Liver (tissue), 9 donors: ENCODE results near the gene C1QTNF12. TPM values are rescaled to one million over a fixed set of nuclear protein-coding genes. Genes with fewer than 3 reads are reported as not detected.

ENCODE experiments used
- DNase-seq: peaks from one replicate; pipeline ENCODE4 v3.0.0-alpha.2; 2017; ENCODE audit warnings: low spot score
- H3K27ac ChIP-seq, 2 donors: one replicate each; pipeline ENCODE4 v1.7.0; 2013; ENCODE audit warnings: inconsistent platforms in 2 of 2, low read length in 2 of 2, control low read depth in 1 of 2, low read depth in 1 of 2, mild to moderate bottlenecking in 1 of 2
- H3K27me3 ChIP-seq, 4 donors: one replicate each; pipeline versions ENCODE4 v1.6.1 to v1.7.0; 2013; ENCODE audit warnings: low read length in 3 of 4, inconsistent platforms in 1 of 4, mild to moderate bottlenecking in 1 of 4, moderate library complexity in 1 of 4; ENCODE audit not compliant: control insufficient read depth in 4 of 4, insufficient read depth in 4 of 4
- H3K36me3 ChIP-seq, 4 donors: one replicate each; pipeline versions ENCODE4 v1.6.1 to v1.7.0; 2013; ENCODE audit warnings: low read length in 3 of 4, mild to moderate bottlenecking in 3 of 4, low read depth in 1 of 4, moderate library complexity in 1 of 4; ENCODE audit not compliant: control insufficient read depth in 4 of 4, insufficient read depth in 3 of 4
- H3K4me1 ChIP-seq, 4 donors: one replicate each; pipeline versions ENCODE4 v1.6.1 to v1.7.0; 2013; ENCODE audit warnings: low read length in 3 of 4, mild to moderate bottlenecking in 3 of 4, moderate library complexity in 1 of 4; ENCODE audit not compliant: control insufficient read depth in 4 of 4, insufficient read depth in 4 of 4
- H3K4me3 ChIP-seq, 3 donors: one replicate each; pipeline versions ENCODE4 v1.6.1 to v1.7.0; 2013; ENCODE audit warnings: low read length in 3 of 3, control low read depth in 1 of 3, low read depth in 1 of 3, mild to moderate bottlenecking in 1 of 3
- H3K9ac ChIP-seq, 2 donors: one replicate each; pipeline ENCODE4 v1.7.0; 2013; ENCODE audit warnings: low read length in 2 of 2, mild to moderate bottlenecking in 2 of 2, moderate library complexity in 2 of 2, control low read depth in 1 of 2, low read depth in 1 of 2
- H3K9me3 ChIP-seq, 4 donors: one replicate each; pipeline versions ENCODE4 v1.6.1 to v1.7.0; 2013; ENCODE audit warnings: low read length in 3 of 4; ENCODE audit not compliant: control insufficient read depth in 4 of 4
- CTCF ChIP-seq: fragments of 150-350 bp; IDR thresholded peaks from 2 replicates; pipeline ENCODE4 v1.5.1; 2017; ENCODE audit warnings: improper control_type of control experiment, low read depth, low read length; ENCODE audit not compliant: missing input control
- EGR1 ChIP-seq, 2 donors: IDR thresholded peaks; 2 replicates each; pipeline ENCODE4 v1.6.1; 2016 to 2018; ENCODE audit warnings: antibody characterized with exemption in 2 of 2, low read depth in 2 of 2
- FOXA1 ChIP-seq: IDR thresholded peaks from 2 replicates; pipeline ENCODE4 v1.6.1; 2016; ENCODE audit warnings: antibody characterized with exemption
- FOXA2 ChIP-seq: IDR thresholded peaks from 2 replicates; pipeline ENCODE4 v1.6.1; 2016; ENCODE audit warnings: antibody characterized with exemption
- GABPA ChIP-seq, 2 donors: IDR thresholded peaks in 1 of 2; conservative IDR thresholded peaks in 1 of 2; 2 replicates each; pipeline ENCODE4 v1.6.1; 2016; ENCODE audit warnings: antibody characterized with exemption in 2 of 2, mild to moderate bottlenecking in 1 of 2, moderate library complexity in 1 of 2
- HNF4A ChIP-seq, 2 donors: conservative IDR thresholded peaks; 2 replicates each; pipeline ENCODE4 v1.6.1; 2016; ENCODE audit warnings: antibody characterized with exemption in 2 of 2, mild to moderate bottlenecking in 2 of 2
- HNF4G ChIP-seq: IDR thresholded peaks from 2 replicates; pipeline ENCODE4 v1.6.1; 2016; ENCODE audit warnings: antibody characterized with exemption
- JUND ChIP-seq, 2 donors: IDR thresholded peaks; 2 replicates each; pipeline ENCODE4 v1.6.1; 2016; ENCODE audit warnings: antibody characterized with exemption in 2 of 2
- MAX ChIP-seq: IDR thresholded peaks from 2 replicates; pipeline ENCODE4 v1.6.1; 2016; ENCODE audit warnings: antibody characterized with exemption
- NR2F2 ChIP-seq: IDR thresholded peaks from 2 replicates; pipeline ENCODE4 v1.6.1; 2016; ENCODE audit warnings: antibody characterized with exemption
- RAD21 ChIP-seq, 2 donors: IDR thresholded peaks; 2 replicates each; pipeline ENCODE4 v1.6.1; 2016; ENCODE audit warnings: antibody characterized with exemption in 2 of 2, mild to moderate bottlenecking in 2 of 2
- RXRA ChIP-seq, 2 donors: IDR thresholded peaks; 2 replicates each; pipeline ENCODE4 v1.6.1; 2017 to 2018; ENCODE audit warnings: antibody characterized with exemption in 2 of 2, mild to moderate bottlenecking in 1 of 2
- SP1 ChIP-seq: IDR thresholded peaks from 2 replicates; pipeline ENCODE4 v1.6.1; 2018; ENCODE audit warnings: antibody characterized with exemption, mild to moderate bottlenecking
- TAF1 ChIP-seq: conservative IDR thresholded peaks from 2 replicates; pipeline ENCODE4 v1.6.1; 2016; ENCODE audit warnings: antibody characterized with exemption, mild to moderate bottlenecking
- YY1 ChIP-seq: IDR thresholded peaks from 2 replicates; pipeline ENCODE4 v1.6.1; 2016; ENCODE audit warnings: antibody characterized with exemption, mild to moderate bottlenecking
- WGBS: extraction: QIAGEN DNeasy Blood & Tissue Kit; methylation state at CpG from one replicate; pipeline ENCODE4 v1.1.7; 2013; 5-methylcytosine and 5-hydroxymethylcytosine counted together
- polyA plus RNA-seq, 2 donors: library from polyadenylated mRNA; stranded (reverse) in 1 of 2; unstranded in 1 of 2; fragments of 200-250 nt in 1 of 2; fragments of >200 nt in 1 of 2; fragmentation: Nextera tagmentation in 1 of 2; extraction: Ambion mirVana in 1 of 2; gene quantifications; one replicate each; pipeline versions ENCODE4 v1.2.1 to v1.2.3, GENCODE V29; 2013 to 2015
- total RNA-seq, 2 donors: library from RNA; depleted of rRNA; stranded (reverse); fragments of >200 nt; gene quantifications; one replicate each; pipeline ENCODE4 v1.2.3, GENCODE V29; 2014
- TF ChIP-seq, protein P1 (sequence below): IDR thresholded peaks from 2 replicates; pipeline ENCODE4 v1.6.1; 2016; ENCODE audit warnings: antibody characterized with exemption
- TF ChIP-seq, protein P2 (sequence below): IDR thresholded peaks from 2 replicates; pipeline ENCODE4 v1.6.1; 2016; ENCODE audit warnings: antibody characterized with exemption, mild to moderate bottlenecking
- TF ChIP-seq, protein P3 (sequence below): IDR thresholded peaks from 2 replicates; pipeline ENCODE4 v1.6.1; 2016; ENCODE audit warnings: antibody characterized with exemption
- donor health status: healthy.
- donor health status: healthy.
- donor health status: healthy.
- donor health status: healthy.
- donor health status: healthy.

C1QTNF12 gene
- total and polyA plus RNA-seq, 4 donors, result 0.39 to 0.40 TPM; not detected in 2

DNA sequence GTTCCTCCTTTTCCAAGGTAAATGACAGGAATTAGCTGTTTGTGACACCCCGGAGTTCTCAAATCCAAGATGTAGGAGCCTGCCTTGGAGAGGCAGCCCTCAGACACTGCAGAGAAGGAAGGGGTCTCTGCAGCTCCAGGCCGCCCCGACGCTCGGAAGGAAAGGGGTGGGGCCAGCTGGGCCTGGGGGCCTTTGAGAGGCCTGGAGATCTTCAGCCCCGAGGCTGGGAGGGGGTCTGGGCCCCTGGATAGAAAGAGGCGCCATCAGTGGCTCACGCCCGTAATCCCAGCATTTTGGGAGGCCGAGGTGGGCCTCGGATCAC lies 39.0 kb downstream of the C1QTNF12 start:
- Histone ChIP-seq H3K36me3 (no peaks in the 10 kb centered on the region), H3K4me1 (peaks cover 0 to 6% (median 1%) of the 10 kb centered on the region in 4 donors), H3K27me3 (peaks cover 0 to 8% (median 0%) of the 10 kb centered on the region in 4 donors), H3K4me3 (no peak overlapping the region), H3K9me3 (no peaks in the 10 kb centered on the region), H3K9ac (no peak overlapping the region), H3K27ac (no peak overlapping the region)
- DNase-seq, result no peak
- no peak for TF ChIP-seq NR2F2
- TF ChIP-seq, protein P1, sequence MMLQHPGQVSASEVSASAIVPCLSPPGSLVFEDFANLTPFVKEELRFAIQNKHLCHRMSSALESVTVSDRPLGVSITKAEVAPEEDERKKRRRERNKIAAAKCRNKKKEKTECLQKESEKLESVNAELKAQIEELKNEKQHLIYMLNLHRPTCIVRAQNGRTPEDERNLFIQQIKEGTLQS, result no peak
- no peak for TF ChIP-seq HNF4G
- no peak for TF ChIP-seq MAX
- no peak for TF ChIP-seq RAD21 (IDR thresholded peaks at IDR 0.05)
- TF ChIP-seq HNF4A (conservative IDR thresholded peaks at IDR 0.05), result no peak
- TF ChIP-seq EGR1 (IDR thresholded peaks at IDR 0.05; ENCODE audit: low read depth in 2 of 2), result no peak
- TF ChIP-seq YY1, result no peak
- TF ChIP-seq RXRA (IDR thresholded peaks at IDR 0.05), result no peak
- TF ChIP-seq, protein P2, sequence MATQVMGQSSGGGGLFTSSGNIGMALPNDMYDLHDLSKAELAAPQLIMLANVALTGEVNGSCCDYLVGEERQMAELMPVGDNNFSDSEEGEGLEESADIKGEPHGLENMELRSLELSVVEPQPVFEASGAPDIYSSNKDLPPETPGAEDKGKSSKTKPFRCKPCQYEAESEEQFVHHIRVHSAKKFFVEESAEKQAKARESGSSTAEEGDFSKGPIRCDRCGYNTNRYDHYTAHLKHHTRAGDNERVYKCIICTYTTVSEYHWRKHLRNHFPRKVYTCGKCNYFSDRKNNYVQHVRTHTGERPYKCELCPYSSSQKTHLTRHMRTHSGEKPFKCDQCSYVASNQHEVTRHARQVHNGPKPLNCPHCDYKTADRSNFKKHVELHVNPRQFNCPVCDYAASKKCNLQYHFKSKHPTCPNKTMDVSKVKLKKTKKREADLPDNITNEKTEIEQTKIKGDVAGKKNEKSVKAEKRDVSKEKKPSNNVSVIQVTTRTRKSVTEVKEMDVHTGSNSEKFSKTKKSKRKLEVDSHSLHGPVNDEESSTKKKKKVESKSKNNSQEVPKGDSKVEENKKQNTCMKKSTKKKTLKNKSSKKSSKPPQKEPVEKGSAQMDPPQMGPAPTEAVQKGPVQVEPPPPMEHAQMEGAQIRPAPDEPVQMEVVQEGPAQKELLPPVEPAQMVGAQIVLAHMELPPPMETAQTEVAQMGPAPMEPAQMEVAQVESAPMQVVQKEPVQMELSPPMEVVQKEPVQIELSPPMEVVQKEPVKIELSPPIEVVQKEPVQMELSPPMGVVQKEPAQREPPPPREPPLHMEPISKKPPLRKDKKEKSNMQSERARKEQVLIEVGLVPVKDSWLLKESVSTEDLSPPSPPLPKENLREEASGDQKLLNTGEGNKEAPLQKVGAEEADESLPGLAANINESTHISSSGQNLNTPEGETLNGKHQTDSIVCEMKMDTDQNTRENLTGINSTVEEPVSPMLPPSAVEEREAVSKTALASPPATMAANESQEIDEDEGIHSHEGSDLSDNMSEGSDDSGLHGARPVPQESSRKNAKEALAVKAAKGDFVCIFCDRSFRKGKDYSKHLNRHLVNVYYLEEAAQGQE, result no peak
- no peak for TF ChIP-seq JUND (IDR thresholded peaks at IDR 0.05)
- no peak for TF ChIP-seq TAF1
- TF ChIP-seq, protein P3, sequence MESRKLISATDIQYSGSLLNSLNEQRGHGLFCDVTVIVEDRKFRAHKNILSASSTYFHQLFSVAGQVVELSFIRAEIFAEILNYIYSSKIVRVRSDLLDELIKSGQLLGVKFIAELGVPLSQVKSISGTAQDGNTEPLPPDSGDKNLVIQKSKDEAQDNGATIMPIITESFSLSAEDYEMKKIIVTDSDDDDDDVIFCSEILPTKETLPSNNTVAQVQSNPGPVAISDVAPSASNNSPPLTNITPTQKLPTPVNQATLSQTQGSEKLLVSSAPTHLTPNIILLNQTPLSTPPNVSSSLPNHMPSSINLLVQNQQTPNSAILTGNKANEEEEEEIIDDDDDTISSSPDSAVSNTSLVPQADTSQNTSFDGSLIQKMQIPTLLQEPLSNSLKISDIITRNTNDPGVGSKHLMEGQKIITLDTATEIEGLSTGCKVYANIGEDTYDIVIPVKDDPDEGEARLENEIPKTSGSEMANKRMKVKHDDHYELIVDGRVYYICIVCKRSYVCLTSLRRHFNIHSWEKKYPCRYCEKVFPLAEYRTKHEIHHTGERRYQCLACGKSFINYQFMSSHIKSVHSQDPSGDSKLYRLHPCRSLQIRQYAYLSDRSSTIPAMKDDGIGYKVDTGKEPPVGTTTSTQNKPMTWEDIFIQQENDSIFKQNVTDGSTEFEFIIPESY, result no peak
- TF ChIP-seq FOXA1, result no peak
- TF ChIP-seq GABPA (IDR thresholded peaks at IDR 0.05 in 1 of 2, conservative IDR thresholded peaks at IDR 0.05 in 1 of 2), result no peak
- TF ChIP-seq FOXA2, result no peak
- WGBS, result 65% methylated on average over 11 of the region's 11 CpGs

DNA sequence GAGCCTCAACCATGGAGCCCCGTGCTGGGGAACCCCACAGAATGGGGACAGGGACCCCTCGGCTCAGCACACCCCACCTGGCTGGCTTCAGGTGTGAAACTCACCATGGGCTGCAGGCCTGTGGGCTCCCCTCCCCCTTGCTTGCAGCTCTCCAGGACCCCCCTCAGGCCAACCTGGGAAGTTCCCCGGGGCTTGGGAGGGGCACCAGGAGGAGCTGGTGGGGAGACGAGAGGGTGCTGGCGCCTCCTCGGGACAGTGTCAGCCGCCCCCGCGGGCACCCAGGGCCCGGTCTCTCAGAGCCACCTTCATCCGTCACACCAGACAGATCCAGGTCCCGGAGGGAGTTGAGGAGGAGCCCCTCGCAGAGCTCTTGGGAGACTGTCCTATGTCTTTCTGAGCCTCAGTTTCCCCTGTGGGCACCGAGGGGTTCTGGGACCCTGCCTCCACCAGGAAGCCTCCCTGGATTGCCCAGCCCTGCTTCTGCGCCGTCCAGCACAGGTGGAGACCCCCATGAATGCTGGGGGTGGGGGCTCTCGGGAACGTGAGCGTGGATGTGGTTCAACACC lies 39.5 kb downstream of the C1QTNF12 start:
- Histone ChIP-seq H3K27ac (no peak overlapping the region), H3K9ac (no peak overlapping the region), H3K4me3 (no peak overlapping the region), H3K9me3 (no peaks in the 10 kb centered on the region), H3K4me1 (peaks cover 0 to 6% (median 1%) of the 10 kb centered on the region in 4 donors), H3K27me3 (peaks cover 0 to 8% (median 0%) of the 10 kb centered on the region in 4 donors), H3K36me3 (no peaks in the 10 kb centered on the region)
- DNase-seq, result no peak
- WGBS, result 55% methylated on average over 19 of the region's 19 CpGs
- TF ChIP-seq RXRA (IDR thresholded peaks at IDR 0.05), result no peak
- no peak for TF ChIP-seq YY1
- no peak for TF ChIP-seq RAD21 (IDR thresholded peaks at IDR 0.05)
- TF ChIP-seq, protein P1, result no peak
- no peak for TF ChIP-seq MAX
- no peak for TF ChIP-seq NR2F2
- no peak for TF ChIP-seq HNF4G
- TF ChIP-seq HNF4A (conservative IDR thresholded peaks at IDR 0.05), result no peak
- no peak for TF ChIP-seq EGR1 (IDR thresholded peaks at IDR 0.05; ENCODE audit: low read depth in 2 of 2)
- no peak for TF ChIP-seq TAF1
- TF ChIP-seq SP1, result no peak
- TF ChIP-seq, protein P3, result no peak
- no peak for TF ChIP-seq CTCF
- TF ChIP-seq FOXA2, result no peak
- no peak for TF ChIP-seq JUND (IDR thresholded peaks at IDR 0.05)
- no peak for TF ChIP-seq FOXA1
